ENCODE results near the gene KLHDC4. TPM values are rescaled to one million over a fixed set of nuclear protein-coding genes. Genes with fewer than 3 reads are reported as not detected.

KLHDC4 gene
- total RNA-seq, 1 donor from 2014 or later = 38.8 TPM

DNA sequence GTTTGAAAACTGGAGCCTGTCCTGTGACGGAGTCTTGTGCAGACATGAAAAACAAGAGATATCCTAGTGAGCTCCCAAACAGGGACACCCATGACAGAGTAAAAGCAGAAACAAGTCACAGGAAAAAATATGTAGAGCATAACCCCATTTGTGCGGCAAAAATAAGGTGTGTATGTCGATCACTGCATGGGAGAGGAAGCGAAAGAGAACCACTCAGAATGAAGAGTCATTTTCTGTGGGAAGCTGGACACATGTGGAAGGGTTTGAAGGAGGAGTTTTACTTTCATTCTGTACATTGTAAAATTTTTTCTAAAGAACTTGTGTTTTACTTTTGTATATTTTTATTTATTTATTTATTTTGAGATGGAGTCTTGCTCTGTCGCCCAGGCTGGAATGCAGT, 91.4 kb downstream of the KLHDC4 start:
- ATAC-seq = no peak
- Histone ChIP-seq H3K27me3 (no peaks in the 10 kb centered on the region), H3K4me1 (no peaks in the 10 kb centered on the region), H3K9me3 (no peaks in the 10 kb centered on the region), H3K27ac (no peak overlapping the region), H3K36me3 (no peaks in the 10 kb centered on the region), H3K4me3 (no peak overlapping the region)
- intact Hi-C loops (cut with DNase I) = no loop called here
- TF ChIP-seq, protein P1, sequence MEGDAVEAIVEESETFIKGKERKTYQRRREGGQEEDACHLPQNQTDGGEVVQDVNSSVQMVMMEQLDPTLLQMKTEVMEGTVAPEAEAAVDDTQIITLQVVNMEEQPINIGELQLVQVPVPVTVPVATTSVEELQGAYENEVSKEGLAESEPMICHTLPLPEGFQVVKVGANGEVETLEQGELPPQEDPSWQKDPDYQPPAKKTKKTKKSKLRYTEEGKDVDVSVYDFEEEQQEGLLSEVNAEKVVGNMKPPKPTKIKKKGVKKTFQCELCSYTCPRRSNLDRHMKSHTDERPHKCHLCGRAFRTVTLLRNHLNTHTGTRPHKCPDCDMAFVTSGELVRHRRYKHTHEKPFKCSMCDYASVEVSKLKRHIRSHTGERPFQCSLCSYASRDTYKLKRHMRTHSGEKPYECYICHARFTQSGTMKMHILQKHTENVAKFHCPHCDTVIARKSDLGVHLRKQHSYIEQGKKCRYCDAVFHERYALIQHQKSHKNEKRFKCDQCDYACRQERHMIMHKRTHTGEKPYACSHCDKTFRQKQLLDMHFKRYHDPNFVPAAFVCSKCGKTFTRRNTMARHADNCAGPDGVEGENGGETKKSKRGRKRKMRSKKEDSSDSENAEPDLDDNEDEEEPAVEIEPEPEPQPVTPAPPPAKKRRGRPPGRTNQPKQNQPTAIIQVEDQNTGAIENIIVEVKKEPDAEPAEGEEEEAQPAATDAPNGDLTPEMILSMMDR (IDR thresholded peaks at IDR 0.05) = no peak
- no peak for DNase-seq

- DNase-seq = no peak
- Histone ChIP-seq H3K27ac (no peak overlapping the region), H3K4me1 (no peaks in the 10 kb centered on the region), H3K27me3 (no peaks in the 10 kb centered on the region), H3K36me3 (no peaks in the 10 kb centered on the region), H3K9me3 (no peaks in the 10 kb centered on the region), H3K4me3 (no peak overlapping the region)
- intact Hi-C loops (cut with DNase I) = no loop called here
- TF ChIP-seq, protein P1 (IDR thresholded peaks at IDR 0.05) = no peak
- ATAC-seq = no peak
Measured at GRCh38 chr16:87671715-87672270, 94.0 kb downstream of the KLHDC4 start.

DNA sequence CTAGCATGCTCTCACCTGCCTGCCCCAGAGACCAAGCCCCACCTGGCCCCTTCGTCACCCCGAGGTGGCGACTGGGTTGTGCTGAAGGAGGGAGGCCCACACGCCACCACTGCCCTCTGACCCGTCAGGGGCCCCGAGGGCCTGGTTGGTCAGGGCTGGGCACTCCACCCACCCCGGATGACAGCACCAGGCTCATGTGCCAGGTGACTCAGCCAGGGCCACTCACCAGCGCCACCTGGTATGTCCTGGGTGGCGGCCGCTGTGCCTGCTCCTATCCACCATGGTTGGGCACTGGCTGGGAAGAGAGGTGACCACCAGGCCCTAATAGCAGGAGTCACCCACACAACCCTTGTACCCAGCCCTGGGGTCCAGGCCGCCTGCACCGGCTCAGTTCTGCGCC, 94.6 kb downstream of the KLHDC4 start:
- DNase-seq = no peak
- intact Hi-C loops (cut with DNase I) = no loop called here
- TF ChIP-seq, protein P1 (IDR thresholded peaks at IDR 0.05) = no peak

GRCh38 chr16:87669672-87670071, 96.1 kb downstream of the KLHDC4 start:
- no peak overlapping the region for H3K27ac ChIP-seq
- H3K4me3 ChIP-seq = no peak overlapping the region
- H3K27me3 ChIP-seq = no peaks in the 10 kb centered on the region
- H3K4me1 ChIP-seq = no peaks in the 10 kb centered on the region
- TF ChIP-seq, protein P1 (IDR thresholded peaks at IDR 0.05) = no peak
- intact Hi-C loops (cut with DNase I) = no loop called here
- no peak for DNase-seq
- H3K9me3 ChIP-seq = no peaks in the 10 kb centered on the region
- no peak for ATAC-seq
- H3K36me3 ChIP-seq = no peaks in the 10 kb centered on the region

More for the DNA sequence above, 94.6 kb downstream of the KLHDC4 start:
- H3K27me3 ChIP-seq = no peaks in the 10 kb centered on the region
- no peaks in the 10 kb centered on the region for H3K4me1 ChIP-seq
- no peak overlapping the region for H3K27ac ChIP-seq
- H3K36me3 ChIP-seq = no peaks in the 10 kb centered on the region
- H3K4me3 ChIP-seq = no peak overlapping the region
- no peaks in the 10 kb centered on the region for H3K9me3 ChIP-seq
- no peak for ATAC-seq

- H3K4me3 ChIP-seq = no peak overlapping the region
- no peak overlapping the region for H3K27ac ChIP-seq
- TF ChIP-seq, protein P1 (IDR thresholded peaks at IDR 0.05) = no peak
- no peaks in the 10 kb centered on the region for H3K27me3 ChIP-seq
- ATAC-seq (no peak), DNase-seq (no peak)
- intact Hi-C loops (cut with DNase I) = no loop called here
- H3K4me1 ChIP-seq = no peaks in the 10 kb centered on the region
- no peaks in the 10 kb centered on the region for H3K9me3 ChIP-seq
- H3K36me3 ChIP-seq = no peaks in the 10 kb centered on the region
Measured at GRCh38 chr16:87667946-87668345, 97.8 kb downstream of the KLHDC4 start.

- Histone ChIP-seq H3K4me3 (no peak overlapping the region), H3K4me1 (no peaks in the 10 kb centered on the region), H3K27me3 (no peaks in the 10 kb centered on the region), H3K36me3 (no peaks in the 10 kb centered on the region), H3K9me3 (no peaks in the 10 kb centered on the region), H3K27ac (no peak overlapping the region)
- TF ChIP-seq, protein P1 (IDR thresholded peaks at IDR 0.05) = no peak
- no peak for DNase-seq
- intact Hi-C loops (cut with DNase I) = no loop called here
- ATAC-seq = no peak
Measured at GRCh38 chr16:87667443-87667842, 98.3 kb downstream of the KLHDC4 start.
